Pancreas (tissue), 10 donors: Measurements from ENCODE around the gene PSRC1. TPM values are rescaled to one million over a fixed set of nuclear protein-coding genes. Genes with fewer than 3 reads are reported as not detected.

Source experiments
- ATAC-seq, 4 donors: fragments of 200-7000 bp; cut with Tn5 transposase; one replicate each; pipeline versions ENCODE4 v1.8.0 to v1.9.1; 2020; ENCODE audit warnings: mild to moderate bottlenecking in 4 of 4, moderate library complexity in 4 of 4
- DNase-seq, 6 donors: peaks; one replicate each; pipeline ENCODE4 v3.0.0-alpha.2; 2020
- FAIRE-seq: peaks from 2 replicates; lab custom pipeline; 2012; peaks lifted over from hg19 to GRCh38; lab: Jason Lieb, UNC
- H3K27ac ChIP-seq, 4 donors: fragments of 200-600 bp; sonication (generic); 1 replicate in 3 of 4; 2 replicates in 1 of 4; pipeline versions ENCODE4 v1.5.0 to v1.8.0; 2020
- H3K27me3 ChIP-seq, 4 donors: fragments of 200-600 bp; one replicate each; pipeline ENCODE4 v1.8.0; 2021
- H3K36me3 ChIP-seq, 3 donors: fragments of 200-600 bp; sonication (generic) in 1 of 3; one replicate each; pipeline versions ENCODE4 v1.5.0 to v1.8.0; 2020 to 2021
- H3K4me1 ChIP-seq, 3 donors: fragments of 200-600 bp; one replicate each; pipeline ENCODE4 v1.8.0; 2021
- H3K4me3 ChIP-seq, 4 donors: fragments of 200-600 bp; sonication (generic) in 2 of 4; one replicate each; pipeline versions ENCODE4 v1.5.0 to v1.8.0; 2020 to 2021
- H3K9me3 ChIP-seq, 4 donors: fragments of 200-600 bp; one replicate each; pipeline ENCODE4 v1.8.0; 2021
- WGBS, 2 donors: extraction: QIAGEN DNeasy Blood & Tissue Kit; methylation state at CpG; one replicate each; pipeline ENCODE4 v1.1.7; 2013; 5-methylcytosine and 5-hydroxymethylcytosine counted together
- intact Hi-C, 3 donors: fragments of 100-400 bp; cut with DNase I; formaldehyde crosslinking; loops; one replicate each; pipeline versions ENCODE4 v1.11.1 to v1.14.2; 2022
- polyA plus RNA-seq, 2 donors: library from polyadenylated mRNA; stranded (reverse); fragments of 200-250 nt; gene quantifications; one replicate each; pipeline ENCODE4 v1.2.3, GENCODE V29; 2013
- total RNA-seq, 6 donors: library from RNA; stranded (reverse); fragmentation: NEBNext Ultra II Directional in 4 of 6; extraction: Animal tissue kit (Norgen Biotek cat#: 25700) in 4 of 6; gene quantifications; one replicate each; pipeline versions ENCODE4 v1.2.1 to v1.2.4, GENCODE V29; 2021 to 2023
- TF ChIP-seq, protein P1 (sequence below), 4 donors: fragments of 200-600 bp; sonication (generic) in 3 of 4; IDR thresholded peaks; one replicate each; pipeline versions ENCODE4 v1.5.0 to v1.8.0; 2021; ENCODE audit warnings: antibody characterized with exemption in 4 of 4
- donor health status: healthy with polysubstance abuse.
- donor health status: DM: no; HTN: no; CAD: no; lungs with moderate emphysema.
- donor health status: DM: no; HTN: no; CAD: no.
- donor health status: control.
- donor health status: control.
- donor health status: Bipolar disorder and iron deficiency.
- donor health status: DM: yes; HTN: yes; CAD: no.
- donor health status: DM: no; HTN: no; CAD: no.
- donor health status: DM: no; HTN: no; CAD: no.
- donor health status: DM: yes; HTN: yes; CAD: no.

The PSRC1 gene
- total and polyA plus RNA-seq, 8 donors: 0.08 to 5.4 (median 0.91) TPM

DNA sequence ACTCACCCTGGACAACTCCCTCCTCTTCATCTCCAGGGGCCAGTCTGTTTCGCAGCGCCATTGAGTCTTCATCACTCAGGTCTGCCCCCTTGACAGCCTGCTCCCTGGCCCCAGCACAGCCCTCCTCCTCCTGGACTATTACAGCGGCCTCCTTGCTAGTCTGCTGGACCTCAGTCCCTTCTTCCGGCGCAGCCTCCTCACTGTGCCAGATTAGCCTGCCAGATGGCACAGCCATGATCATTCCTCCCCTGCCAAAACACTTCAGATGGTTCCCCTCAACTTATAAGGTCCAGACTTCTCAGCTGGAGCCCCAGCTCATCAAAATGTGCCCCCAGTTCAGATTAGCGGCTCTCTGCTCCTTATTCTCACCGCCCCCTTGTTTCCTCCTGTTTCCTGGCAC is 40.6 kb downstream of the PSRC1 start:
- FAIRE-seq: no peak
- H3K9me3 ChIP-seq: no peaks in the 10 kb centered on the region
- intact Hi-C loops: no loop called here
- peaks cover 0 to 5% (median 5%) of the 10 kb centered on the region in 3 donors for H3K4me1 ChIP-seq
- H3K36me3 ChIP-seq: peaks cover 0 to 16% (median 12%) of the 10 kb centered on the region in 3 donors
- H3K4me3 ChIP-seq: no peak overlapping the region
- WGBS, 2 donors: 59 to 65% methylated on average over 7 of the region's 7 CpGs
- no peak for ATAC-seq
- no peak for DNase-seq
- TF ChIP-seq, protein P1, sequence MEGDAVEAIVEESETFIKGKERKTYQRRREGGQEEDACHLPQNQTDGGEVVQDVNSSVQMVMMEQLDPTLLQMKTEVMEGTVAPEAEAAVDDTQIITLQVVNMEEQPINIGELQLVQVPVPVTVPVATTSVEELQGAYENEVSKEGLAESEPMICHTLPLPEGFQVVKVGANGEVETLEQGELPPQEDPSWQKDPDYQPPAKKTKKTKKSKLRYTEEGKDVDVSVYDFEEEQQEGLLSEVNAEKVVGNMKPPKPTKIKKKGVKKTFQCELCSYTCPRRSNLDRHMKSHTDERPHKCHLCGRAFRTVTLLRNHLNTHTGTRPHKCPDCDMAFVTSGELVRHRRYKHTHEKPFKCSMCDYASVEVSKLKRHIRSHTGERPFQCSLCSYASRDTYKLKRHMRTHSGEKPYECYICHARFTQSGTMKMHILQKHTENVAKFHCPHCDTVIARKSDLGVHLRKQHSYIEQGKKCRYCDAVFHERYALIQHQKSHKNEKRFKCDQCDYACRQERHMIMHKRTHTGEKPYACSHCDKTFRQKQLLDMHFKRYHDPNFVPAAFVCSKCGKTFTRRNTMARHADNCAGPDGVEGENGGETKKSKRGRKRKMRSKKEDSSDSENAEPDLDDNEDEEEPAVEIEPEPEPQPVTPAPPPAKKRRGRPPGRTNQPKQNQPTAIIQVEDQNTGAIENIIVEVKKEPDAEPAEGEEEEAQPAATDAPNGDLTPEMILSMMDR (IDR thresholded peaks at IDR 0.05): no peak
- H3K27me3 ChIP-seq: no peaks in the 10 kb centered on the region
- no peak overlapping the region for H3K27ac ChIP-seq

DNA sequence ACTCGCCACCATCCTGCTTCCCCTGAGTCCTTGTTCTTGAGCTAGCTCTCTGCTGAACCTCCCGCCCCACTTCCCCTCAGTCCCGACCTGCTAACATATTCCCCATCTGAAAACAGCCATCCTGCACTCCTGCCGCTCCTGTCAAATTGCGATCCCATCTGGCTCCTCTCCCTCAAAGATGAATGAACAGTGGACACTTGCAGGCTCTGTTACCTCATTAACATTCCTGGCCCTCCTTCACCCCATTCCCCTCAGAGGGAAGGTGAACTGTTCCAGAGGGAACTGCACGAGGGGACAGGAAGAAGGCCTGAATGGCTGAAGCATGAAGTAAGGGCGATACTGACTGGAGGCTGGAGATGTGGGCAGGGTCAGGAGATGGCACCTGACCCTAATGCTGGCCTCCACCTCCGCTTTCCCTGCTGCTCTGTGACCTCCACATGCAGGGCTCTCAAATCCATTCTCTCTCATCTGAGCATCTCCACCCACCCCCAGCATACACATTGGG is 41.1 kb downstream of the PSRC1 start:
- peaks cover 0 to 20% (median 16%) of the 10 kb centered on the region in 3 donors for H3K36me3 ChIP-seq
- no peak overlapping the region for H3K4me3 ChIP-seq
- no peaks in the 10 kb centered on the region for H3K27me3 ChIP-seq
- 23 to 24% methylated on average over 8 of the region's 8 CpGs for WGBS, 2 donors
- intact Hi-C loops: no loop called here
- DNase-seq (no peak), FAIRE-seq (no peak), ATAC-seq (no peak)
- H3K27ac ChIP-seq: no peak overlapping the region
- TF ChIP-seq, protein P1 (IDR thresholded peaks at IDR 0.05): no peak
- H3K4me1 ChIP-seq: peaks cover 0 to 5% (median 5%) of the 10 kb centered on the region in 3 donors
- H3K9me3 ChIP-seq: no peaks in the 10 kb centered on the region

DNA sequence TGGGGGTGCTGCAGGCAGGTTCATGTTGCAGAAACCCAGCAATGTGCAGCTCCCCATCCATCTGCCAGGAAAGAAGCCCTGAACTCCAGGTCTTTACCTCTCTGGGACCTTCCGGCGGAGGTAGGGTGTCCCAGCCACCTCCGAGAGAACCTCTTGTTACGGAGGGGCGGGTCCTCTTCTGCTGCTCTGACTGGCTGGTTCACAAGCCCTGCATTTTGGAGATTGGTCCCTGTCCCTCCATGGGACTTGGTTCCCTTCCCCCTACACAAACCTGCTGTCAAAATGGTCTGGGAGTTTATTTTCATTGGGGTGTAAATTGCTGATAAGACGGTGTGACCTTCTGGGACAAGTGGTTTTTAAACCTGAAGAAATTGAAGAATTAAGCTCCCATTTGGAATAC is 41.6 kb downstream of the PSRC1 start:
- no peak for FAIRE-seq
- peaks cover 0 to 26% (median 22%) of the 10 kb centered on the region in 3 donors for H3K36me3 ChIP-seq
- ATAC-seq: peak in 2 of 4 donors; percentile 9 to 16
- peak in 1 of 6 donors; percentile 39 for DNase-seq
- H3K4me1 ChIP-seq: peaks cover 0 to 5% (median 5%) of the 10 kb centered on the region in 3 donors
- TF ChIP-seq, protein P1 (IDR thresholded peaks at IDR 0.05): no peak
- intact Hi-C loops: no loop called here
- H3K9me3 ChIP-seq: no peaks in the 10 kb centered on the region
- H3K27ac ChIP-seq: no peak overlapping the region
- WGBS, 2 donors: 4 to 8% methylated on average over 6 of the region's 6 CpGs
- no peak overlapping the region for H3K4me3 ChIP-seq
- no peaks in the 10 kb centered on the region for H3K27me3 ChIP-seq

DNA sequence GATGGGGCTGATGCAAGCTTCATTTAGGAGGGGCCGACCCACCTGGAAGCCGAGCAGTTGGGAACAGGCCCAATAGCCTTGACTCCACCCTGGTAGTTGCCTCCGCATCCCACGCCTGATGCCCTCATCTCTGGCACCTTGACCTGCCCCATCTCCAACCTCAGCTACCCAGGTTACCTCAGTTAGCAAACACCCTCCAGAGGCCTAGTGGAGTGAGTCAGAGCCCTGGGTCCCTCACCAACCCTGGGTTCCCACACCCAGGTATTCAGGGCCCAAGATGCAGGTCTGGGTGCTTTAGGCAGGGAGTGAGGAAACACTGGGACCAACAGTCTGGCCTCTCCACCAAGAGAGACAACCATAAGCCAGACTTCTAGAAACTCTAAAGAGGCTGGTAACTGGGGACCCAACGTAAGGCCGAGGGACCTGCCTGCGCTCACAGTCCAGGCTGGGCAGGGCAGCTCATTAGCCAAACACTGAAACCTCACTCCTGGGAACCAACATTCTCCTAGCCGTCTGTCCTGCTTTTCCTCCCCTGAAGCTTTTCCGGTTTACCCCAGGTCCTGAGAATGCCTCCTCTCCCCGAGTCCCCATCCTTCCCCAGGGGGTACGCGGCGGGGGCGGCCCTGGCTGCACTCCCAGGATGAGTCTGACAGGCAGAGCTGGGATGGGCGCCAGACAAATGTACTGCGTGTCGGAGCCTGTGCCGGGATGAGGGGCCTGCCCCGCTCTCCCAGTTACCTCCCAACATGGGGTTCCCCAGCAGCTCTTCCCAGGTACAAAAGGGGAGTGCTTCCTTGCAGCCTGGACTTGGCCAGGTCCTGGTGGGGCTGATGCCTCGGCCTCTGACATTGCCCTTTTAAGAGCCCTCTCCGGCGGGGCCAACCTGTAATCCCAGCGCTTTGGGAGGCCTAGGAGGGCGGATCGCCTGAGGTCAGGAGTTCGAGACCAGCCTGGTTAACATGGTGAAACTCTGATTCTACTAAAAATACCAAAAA is 42.5 kb downstream of the PSRC1 start:
- peak; percentile 75 to 82 (median 78) for ATAC-seq
- FAIRE-seq: no peak
- Histone ChIP-seq H3K27me3 (no peaks in the 10 kb centered on the region), H3K27ac (no peak overlapping the region), H3K9me3 (no peaks in the 10 kb centered on the region), H3K4me3 (no peak overlapping the region), H3K36me3 (peaks cover 2 to 35% (median 31%) of the 10 kb centered on the region in 3 donors), H3K4me1 (peaks cover 0 to 5% (median 5%) of the 10 kb centered on the region in 3 donors)
- DNase-seq: peak in 4 of 6 donors; percentile 45 to 83 (median 70)
- 21 to 25% methylated on average over 26 of the region's 26 CpGs for WGBS, 2 donors
- intact Hi-C loops: no loop called here
- TF ChIP-seq, protein P1 (IDR thresholded peaks at IDR 0.05): no peak
